ENCODE results near the gene CCSER1.

The CCSER1 gene

GRCh38 chr4:91019513-91019912 lies 892.3 kb downstream of the CCSER1 start:
- H3K27ac ChIP-seq (ENCODE audit: low read length), result no peak overlapping the region
- no peaks in the 10 kb centered on the region for H3K36me3 ChIP-seq (ENCODE audit: control insufficient read depth in 1 of 2, insufficient read depth in 2 of 2, low read length in 2 of 2)
- H3K4me1 ChIP-seq (ENCODE audit: control insufficient read depth in 1 of 2, insufficient read depth in 2 of 2, low read length in 2 of 2), result no peaks in the 10 kb centered on the region
- no peak overlapping the region for H3K4me3 ChIP-seq (ENCODE audit: low read depth in 1 of 2, low read length in 2 of 2)
- no peaks in the 10 kb centered on the region for H3K9me3 ChIP-seq (ENCODE audit: control insufficient read depth in 1 of 2, low read length in 2 of 2)
- H3K27me3 ChIP-seq (ENCODE audit: low read depth, low read length), result no peaks in the 10 kb centered on the region

DNA sequence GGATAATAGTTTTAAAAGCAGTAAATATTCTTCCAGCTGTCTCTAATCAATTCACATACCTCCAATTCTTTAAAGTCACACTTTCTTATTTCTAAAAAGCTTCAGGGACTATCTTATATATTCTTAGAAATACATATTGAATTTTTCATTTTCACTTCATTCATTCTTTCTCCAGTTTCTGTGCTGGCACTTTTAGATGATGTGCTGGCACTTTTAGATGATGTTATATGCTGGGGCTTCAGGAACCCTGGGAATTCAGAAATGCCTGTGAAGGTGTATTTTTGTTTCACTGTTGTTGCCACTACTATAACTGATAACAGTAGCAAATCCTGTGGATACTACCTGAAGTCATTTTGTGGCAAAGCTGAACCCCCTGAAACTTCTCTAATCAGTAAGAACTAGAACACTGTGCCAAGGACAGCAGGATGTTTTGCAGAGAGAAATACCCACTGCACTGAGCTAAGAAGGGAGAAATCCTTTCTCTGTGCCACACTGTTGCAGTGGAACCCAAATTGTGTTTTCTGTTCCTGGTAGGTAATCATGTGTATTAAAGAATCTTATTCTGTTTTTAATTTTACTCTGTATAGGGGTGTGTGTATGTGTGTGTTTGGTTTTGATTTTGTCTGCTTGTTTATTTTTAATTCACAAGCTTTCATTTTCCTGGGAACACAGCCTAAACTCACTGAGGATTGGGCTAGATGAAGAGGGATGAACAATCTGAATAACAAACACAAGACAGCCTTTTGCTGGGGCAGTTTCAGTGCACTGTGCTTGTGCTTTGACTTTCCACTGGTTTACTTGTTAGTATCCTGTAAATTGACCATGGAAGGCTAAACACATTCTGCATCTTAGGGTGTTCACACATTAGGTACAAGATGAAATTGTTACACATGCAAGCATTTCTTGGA lies 898.3 kb downstream of the CCSER1 start:
- Histone ChIP-seq H3K4me3 (ENCODE audit: low read depth in 1 of 2, low read length in 2 of 2) (no peak overlapping the region), H3K9me3 (ENCODE audit: control insufficient read depth in 1 of 2, low read length in 2 of 2) (no peaks in the 10 kb centered on the region), H3K27ac (ENCODE audit: low read length) (no peak overlapping the region), H3K36me3 (ENCODE audit: control insufficient read depth in 1 of 2, insufficient read depth in 2 of 2, low read length in 2 of 2) (no peaks in the 10 kb centered on the region), H3K4me1 (ENCODE audit: control insufficient read depth in 1 of 2, insufficient read depth in 2 of 2, low read length in 2 of 2) (no peaks in the 10 kb centered on the region), H3K27me3 (ENCODE audit: low read depth, low read length) (no peaks in the 10 kb centered on the region)

GRCh38 chr4:91028228-91028627 lies 901.0 kb downstream of the CCSER1 start:
- H3K36me3 ChIP-seq (ENCODE audit: control insufficient read depth in 1 of 2, insufficient read depth in 2 of 2, low read length in 2 of 2), result no peaks in the 10 kb centered on the region
- no peak overlapping the region for H3K4me3 ChIP-seq (ENCODE audit: low read depth in 1 of 2, low read length in 2 of 2)
- H3K9me3 ChIP-seq (ENCODE audit: control insufficient read depth in 1 of 2, low read length in 2 of 2), result no peaks in the 10 kb centered on the region
- H3K4me1 ChIP-seq (ENCODE audit: control insufficient read depth in 1 of 2, insufficient read depth in 2 of 2, low read length in 2 of 2), result no peaks in the 10 kb centered on the region
- H3K27me3 ChIP-seq (ENCODE audit: low read depth, low read length), result no peaks in the 10 kb centered on the region
- H3K27ac ChIP-seq (ENCODE audit: low read length), result no peak overlapping the region

- H3K9me3 ChIP-seq (ENCODE audit: control insufficient read depth in 1 of 2, low read length in 2 of 2), result no peaks in the 10 kb centered on the region
- no peaks in the 10 kb centered on the region for H3K27me3 ChIP-seq (ENCODE audit: low read depth, low read length)
- no peaks in the 10 kb centered on the region for H3K4me1 ChIP-seq (ENCODE audit: control insufficient read depth in 1 of 2, insufficient read depth in 2 of 2, low read length in 2 of 2)
- no peak overlapping the region for H3K4me3 ChIP-seq (ENCODE audit: low read depth in 1 of 2, low read length in 2 of 2)
- no peaks in the 10 kb centered on the region for H3K36me3 ChIP-seq (ENCODE audit: control insufficient read depth in 1 of 2, insufficient read depth in 2 of 2, low read length in 2 of 2)
- H3K27ac ChIP-seq (ENCODE audit: low read length), result no peak overlapping the region
These were observed 904.6 kb downstream of the CCSER1 start for GRCh38 chr4:91031761-91032160.

- Histone ChIP-seq H3K4me1 (ENCODE audit: control insufficient read depth in 1 of 2, insufficient read depth in 2 of 2, low read length in 2 of 2) (no peaks in the 10 kb centered on the region), H3K27ac (ENCODE audit: low read length) (no peak overlapping the region), H3K27me3 (ENCODE audit: low read depth, low read length) (no peaks in the 10 kb centered on the region), H3K9me3 (ENCODE audit: control insufficient read depth in 1 of 2, low read length in 2 of 2) (no peaks in the 10 kb centered on the region), H3K36me3 (ENCODE audit: control insufficient read depth in 1 of 2, insufficient read depth in 2 of 2, low read length in 2 of 2) (no peaks in the 10 kb centered on the region), H3K4me3 (ENCODE audit: low read depth in 1 of 2, low read length in 2 of 2) (no peak overlapping the region)
These were observed 905.7 kb downstream of the CCSER1 start for GRCh38 chr4:91032725-91033445.

- Histone ChIP-seq H3K4me1 (ENCODE audit: control insufficient read depth in 1 of 2, insufficient read depth in 2 of 2, low read length in 2 of 2) (no peaks in the 10 kb centered on the region), H3K27me3 (ENCODE audit: low read depth, low read length) (no peaks in the 10 kb centered on the region), H3K27ac (ENCODE audit: low read length) (no peak overlapping the region), H3K4me3 (ENCODE audit: low read depth in 1 of 2, low read length in 2 of 2) (no peak overlapping the region), H3K36me3 (ENCODE audit: control insufficient read depth in 1 of 2, insufficient read depth in 2 of 2, low read length in 2 of 2) (no peaks in the 10 kb centered on the region), H3K9me3 (ENCODE audit: control insufficient read depth in 1 of 2, low read length in 2 of 2) (no peaks in the 10 kb centered on the region)
These were observed 908.1 kb downstream of the CCSER1 start for GRCh38 chr4:91035276-91035675.

DNA sequence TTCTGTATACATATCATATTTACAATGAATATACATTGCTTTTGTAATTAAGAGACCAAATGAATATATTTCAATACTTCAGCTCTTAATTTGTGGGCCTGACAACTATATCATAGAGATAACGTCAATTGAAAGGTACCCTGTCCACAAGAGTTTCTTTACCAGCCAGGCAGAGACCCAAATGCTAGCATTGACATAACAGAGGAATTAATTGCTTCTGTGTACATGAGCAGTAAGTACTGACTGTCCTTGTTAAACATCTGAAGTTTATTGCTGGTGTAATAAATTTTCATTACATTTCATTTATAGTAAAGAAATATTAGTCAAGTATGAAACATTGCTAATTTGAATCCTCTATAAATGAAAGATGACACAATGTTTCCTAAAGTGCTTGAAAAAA lies 910.8 kb downstream of the CCSER1 start:
- H3K4me3 ChIP-seq (ENCODE audit: low read depth in 1 of 2, low read length in 2 of 2), result no peak overlapping the region
- no peaks in the 10 kb centered on the region for H3K27me3 ChIP-seq (ENCODE audit: low read depth, low read length)
- no peaks in the 10 kb centered on the region for H3K9me3 ChIP-seq (ENCODE audit: control insufficient read depth in 1 of 2, low read length in 2 of 2)
- no peaks in the 10 kb centered on the region for H3K4me1 ChIP-seq (ENCODE audit: control insufficient read depth in 1 of 2, insufficient read depth in 2 of 2, low read length in 2 of 2)
- no peak overlapping the region for H3K27ac ChIP-seq (ENCODE audit: low read length)
- no peaks in the 10 kb centered on the region for H3K36me3 ChIP-seq (ENCODE audit: control insufficient read depth in 1 of 2, insufficient read depth in 2 of 2, low read length in 2 of 2)

DNA sequence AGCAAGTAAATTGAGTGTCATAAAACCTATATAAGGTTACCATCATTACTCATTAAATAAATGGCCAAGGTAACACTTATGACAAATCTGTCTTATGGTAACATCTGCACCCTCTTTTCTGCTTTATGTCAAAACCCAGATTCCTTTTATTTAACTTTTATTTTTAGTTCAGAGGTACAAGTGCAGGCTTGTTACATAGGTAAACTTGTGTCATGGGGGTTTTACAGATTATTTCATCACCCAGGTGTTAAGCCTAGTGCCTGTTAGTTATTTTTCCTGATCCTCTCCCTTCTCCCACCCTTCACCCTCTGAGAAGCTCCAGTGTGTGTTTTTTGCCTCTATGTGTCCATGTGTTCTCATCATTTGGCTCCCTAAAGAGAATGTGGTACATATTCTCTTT lies 930.7 kb downstream of the CCSER1 start:
- Histone ChIP-seq H3K36me3 (ENCODE audit: control insufficient read depth in 1 of 2, insufficient read depth in 2 of 2, low read length in 2 of 2) (no peaks in the 10 kb centered on the region), H3K9me3 (ENCODE audit: control insufficient read depth in 1 of 2, low read length in 2 of 2) (no peaks in the 10 kb centered on the region), H3K4me3 (ENCODE audit: low read depth in 1 of 2, low read length in 2 of 2) (no peak overlapping the region), H3K4me1 (ENCODE audit: control insufficient read depth in 1 of 2, insufficient read depth in 2 of 2, low read length in 2 of 2) (no peaks in the 10 kb centered on the region), H3K27me3 (ENCODE audit: low read depth, low read length) (no peaks in the 10 kb centered on the region), H3K27ac (ENCODE audit: low read length) (no peak overlapping the region)

DNA sequence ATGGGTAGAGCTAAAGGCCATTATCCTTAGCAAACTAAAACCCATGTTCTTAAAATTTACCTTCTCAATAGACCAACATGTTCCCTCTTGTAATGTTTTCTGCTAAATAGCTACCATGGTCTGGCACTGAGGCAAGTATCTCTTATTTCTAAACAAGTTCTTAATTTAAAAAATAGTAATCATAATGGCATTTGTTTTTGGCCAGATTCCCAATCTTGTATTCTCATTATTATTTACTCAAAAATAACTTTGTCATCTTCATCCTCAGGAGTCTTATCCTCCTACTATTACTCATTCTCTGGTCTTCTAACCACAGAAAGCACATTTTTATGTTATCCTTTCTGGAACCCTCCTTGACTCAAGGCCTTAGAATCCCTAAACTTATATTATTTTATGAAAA lies 931.2 kb downstream of the CCSER1 start:
- no peaks in the 10 kb centered on the region for H3K36me3 ChIP-seq (ENCODE audit: control insufficient read depth in 1 of 2, insufficient read depth in 2 of 2, low read length in 2 of 2)
- H3K9me3 ChIP-seq (ENCODE audit: control insufficient read depth in 1 of 2, low read length in 2 of 2), result no peaks in the 10 kb centered on the region
- no peaks in the 10 kb centered on the region for H3K4me1 ChIP-seq (ENCODE audit: control insufficient read depth in 1 of 2, insufficient read depth in 2 of 2, low read length in 2 of 2)
- no peaks in the 10 kb centered on the region for H3K27me3 ChIP-seq (ENCODE audit: low read depth, low read length)
- H3K4me3 ChIP-seq (ENCODE audit: low read depth in 1 of 2, low read length in 2 of 2), result no peak overlapping the region
- no peak overlapping the region for H3K27ac ChIP-seq (ENCODE audit: low read length)

DNA sequence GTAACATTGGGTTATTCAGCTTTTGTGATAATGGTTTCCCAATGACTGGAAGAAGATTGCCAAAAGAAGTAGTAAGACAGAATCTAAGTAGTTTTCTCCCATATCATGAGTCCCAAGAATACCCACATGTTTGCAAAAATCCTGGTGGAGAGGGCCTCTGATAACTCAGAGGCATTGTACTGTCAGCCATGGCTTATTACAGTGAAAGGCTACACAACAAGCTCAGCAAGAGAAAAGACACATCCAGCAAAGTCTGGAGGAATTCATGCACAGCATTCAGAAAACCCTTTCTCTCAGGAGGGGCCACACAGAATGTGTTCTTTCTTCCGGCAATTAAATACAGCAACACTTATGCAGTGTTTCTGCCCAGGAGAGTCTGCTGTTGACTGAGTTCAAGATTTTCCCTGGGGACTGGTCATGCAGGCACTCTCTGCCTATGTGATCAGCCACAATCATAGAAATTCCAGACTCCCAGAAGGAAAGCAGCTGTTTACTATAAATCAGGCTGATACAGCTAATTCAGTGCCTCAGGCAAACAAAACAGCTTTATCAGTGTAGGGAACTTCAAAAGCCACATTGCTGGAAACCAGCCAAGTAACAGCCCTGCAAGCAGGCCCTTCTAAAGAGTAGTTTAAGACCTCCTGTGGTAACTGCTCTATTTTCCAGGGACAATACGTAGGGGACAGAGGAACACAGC lies 937.1 kb downstream of the CCSER1 start:
- H3K4me1 ChIP-seq (ENCODE audit: control insufficient read depth in 1 of 2, insufficient read depth in 2 of 2, low read length in 2 of 2), result peaks cover 0 to 7% of the 10 kb centered on the region in 2 donors
- no peaks in the 10 kb centered on the region for H3K36me3 ChIP-seq (ENCODE audit: control insufficient read depth in 1 of 2, insufficient read depth in 2 of 2, low read length in 2 of 2)
- no peak overlapping the region for H3K27ac ChIP-seq (ENCODE audit: low read length)
- no peaks in the 10 kb centered on the region for H3K27me3 ChIP-seq (ENCODE audit: low read depth, low read length)
- H3K9me3 ChIP-seq (ENCODE audit: control insufficient read depth in 1 of 2, low read length in 2 of 2), result no peaks in the 10 kb centered on the region
- H3K4me3 ChIP-seq (ENCODE audit: low read depth in 1 of 2, low read length in 2 of 2), result no peak overlapping the region

GRCh38 chr4:91065117-91065516 lies 937.9 kb downstream of the CCSER1 start:
- Histone ChIP-seq H3K27me3 (ENCODE audit: low read depth, low read length) (no peaks in the 10 kb centered on the region), H3K9me3 (ENCODE audit: control insufficient read depth in 1 of 2, low read length in 2 of 2) (no peaks in the 10 kb centered on the region), H3K4me1 (ENCODE audit: control insufficient read depth in 1 of 2, insufficient read depth in 2 of 2, low read length in 2 of 2) (peaks cover 0 to 7% of the 10 kb centered on the region in 2 donors), H3K27ac (ENCODE audit: low read length) (no peak overlapping the region), H3K36me3 (ENCODE audit: control insufficient read depth in 1 of 2, insufficient read depth in 2 of 2, low read length in 2 of 2) (no peaks in the 10 kb centered on the region), H3K4me3 (ENCODE audit: low read depth in 1 of 2, low read length in 2 of 2) (no peak overlapping the region)
